ENCODE measurements around the gene TSPAN33. TPM values are rescaled to one million over a fixed set of nuclear protein-coding genes. Genes with fewer than 3 reads are reported as not detected.

TSPAN33 gene
- total RNA-seq, 2 donors from 2014 or later: 3.8 to 9.7 TPM

DNA sequence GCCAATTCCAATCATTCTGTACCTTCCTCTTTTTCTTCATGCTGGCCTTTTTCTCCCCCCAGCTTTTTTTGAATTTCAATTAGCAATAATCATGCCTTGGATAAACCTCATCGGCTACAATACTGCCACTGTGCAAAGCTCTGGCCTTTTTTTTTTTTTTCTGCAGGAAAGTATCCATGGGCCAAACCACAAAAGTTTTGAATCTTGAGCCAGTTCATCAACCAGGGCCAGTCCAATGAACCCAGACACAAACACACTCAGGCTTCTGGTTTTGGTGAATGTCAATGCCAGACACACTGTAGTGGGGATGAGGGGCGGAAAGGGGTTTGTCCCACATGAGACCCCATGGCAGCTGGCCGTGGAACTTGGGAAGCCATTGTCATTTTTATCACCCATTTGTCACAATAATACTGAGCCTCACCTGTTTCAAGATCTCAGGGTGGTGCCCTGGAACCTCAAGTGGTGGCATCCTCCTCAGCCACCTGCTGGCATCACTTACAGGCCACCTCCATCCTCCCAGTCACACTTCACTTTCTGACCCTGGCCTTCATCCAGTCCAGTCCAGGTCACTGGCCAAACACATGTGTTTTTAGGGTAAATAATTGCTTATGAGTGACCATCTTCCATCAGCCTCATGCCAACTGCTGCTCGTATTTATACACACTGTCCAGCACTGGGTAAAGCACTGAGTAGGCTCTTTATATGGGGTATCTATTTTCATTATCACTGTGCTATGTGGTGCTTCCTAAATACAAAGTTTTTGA lies 40.8 kb upstream of the TSPAN33 start:
- no peak for TF ChIP-seq CTCF (IDR thresholded peaks at IDR 0.05)
- intact Hi-C loops (cut with DNase I): no loop called here
- Histone ChIP-seq H3K4me3 (no peak overlapping the region), H3K36me3 (no peaks in the 10 kb centered on the region), H3K4me1 (peaks cover 6% of the 10 kb centered on the region), H3K9ac (ENCODE audit: low read depth in 2 of 2, low read length in 2 of 2) (no peak overlapping the region), H3K27me3 (no peaks in the 10 kb centered on the region), H3K27ac (no peak overlapping the region), H3K9me3 (no peaks in the 10 kb centered on the region)
- DNase-seq: no peak

DNA sequence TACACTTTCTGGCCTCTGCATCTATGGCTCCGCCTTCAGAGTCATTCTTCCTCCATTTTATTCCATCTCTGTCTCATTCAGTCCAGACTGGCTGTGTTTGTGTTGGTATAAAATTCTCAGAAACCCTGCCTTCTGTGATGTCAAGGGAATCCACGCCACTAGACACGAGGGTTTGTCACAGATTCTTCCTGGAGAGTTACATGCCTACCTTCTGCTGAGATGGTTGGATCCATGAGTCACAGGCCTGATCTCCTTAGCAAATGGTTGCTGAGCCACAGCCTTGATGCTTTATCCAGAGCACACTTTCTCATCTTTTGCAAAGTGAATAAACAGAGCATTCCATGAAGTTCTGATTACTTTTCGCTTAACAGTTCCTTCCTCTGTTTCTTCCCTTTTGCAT lies 35.9 kb upstream of the TSPAN33 start:
- Histone ChIP-seq H3K9ac (ENCODE audit: low read depth in 2 of 2, low read length in 2 of 2) (no peak overlapping the region), H3K36me3 (no peaks in the 10 kb centered on the region), H3K4me1 (no peaks in the 10 kb centered on the region), H3K27me3 (no peaks in the 10 kb centered on the region), H3K4me3 (no peak overlapping the region), H3K27ac (no peak overlapping the region), H3K9me3 (no peaks in the 10 kb centered on the region)
- DNase-seq: no peak
- TF ChIP-seq CTCF (IDR thresholded peaks at IDR 0.05): no peak
- intact Hi-C loops (cut with DNase I): no loop called here

- Histone ChIP-seq H3K27me3 (no peaks in the 10 kb centered on the region), H3K4me3 (no peak overlapping the region), H3K36me3 (no peaks in the 10 kb centered on the region), H3K9ac (ENCODE audit: low read depth in 2 of 2, low read length in 2 of 2) (no peak overlapping the region), H3K27ac (no peak overlapping the region), H3K4me1 (no peaks in the 10 kb centered on the region), H3K9me3 (no peaks in the 10 kb centered on the region)
- DNase-seq: no peak
- intact Hi-C loops (cut with DNase I): no loop called here
- no peak for TF ChIP-seq CTCF (IDR thresholded peaks at IDR 0.05)
Observed at GRCh38 chr7:129110258-129110981, 34.1 kb upstream of the TSPAN33 start.

- Histone ChIP-seq H3K9me3 (no peaks in the 10 kb centered on the region), H3K4me3 (no peak overlapping the region), H3K9ac (ENCODE audit: low read depth in 2 of 2, low read length in 2 of 2) (no peak overlapping the region), H3K4me1 (no peaks in the 10 kb centered on the region), H3K27me3 (no peaks in the 10 kb centered on the region), H3K27ac (no peak overlapping the region), H3K36me3 (no peaks in the 10 kb centered on the region)
- TF ChIP-seq CTCF (IDR thresholded peaks at IDR 0.05): no peak
- DNase-seq: no peak
- intact Hi-C loops (cut with DNase I): no loop called here
Observed at GRCh38 chr7:129110982-129111376, 33.5 kb upstream of the TSPAN33 start.

- intact Hi-C loops (cut with DNase I): no loop called here
- Histone ChIP-seq H3K27ac (no peak overlapping the region), H3K36me3 (no peaks in the 10 kb centered on the region), H3K9ac (ENCODE audit: low read depth in 2 of 2, low read length in 2 of 2) (no peak overlapping the region), H3K4me3 (no peak overlapping the region), H3K9me3 (no peaks in the 10 kb centered on the region), H3K27me3 (no peaks in the 10 kb centered on the region), H3K4me1 (no peaks in the 10 kb centered on the region)
- TF ChIP-seq CTCF (IDR thresholded peaks at IDR 0.05): no peak
- no peak for DNase-seq
Observed at GRCh38 chr7:129115676-129116075, 28.8 kb upstream of the TSPAN33 start.
